ENCODE measurements around the gene FKBP1A.
"Not testable (repeated sequence)": the region's sequence is repeated elsewhere in the genome, so short reads cannot be mapped to it uniquely, and the experiment has no call there.

FKBP1A gene

GRCh38 chr20:1345030-1345755 lies 47.7 kb downstream of the FKBP1A start:
- no peak for DNase-seq (ENCODE audit: low read depth)
- no peak for TF ChIP-seq CTCF (conservative IDR thresholded peaks at IDR 0.05; ENCODE audit: control insufficient read depth, insufficient read depth, low read depth, low read length)
- no peak overlapping the region for H3K4me3 ChIP-seq (ENCODE audit: control insufficient read depth, low read depth, low read length)

GRCh38 chr20:1343446-1344124 lies 49.3 kb downstream of the FKBP1A start:
- DNase-seq (ENCODE audit: low read depth); H3K4me3 ChIP-seq (ENCODE audit: control insufficient read depth, low read depth, low read length): not testable (repeated sequence)

DNA sequence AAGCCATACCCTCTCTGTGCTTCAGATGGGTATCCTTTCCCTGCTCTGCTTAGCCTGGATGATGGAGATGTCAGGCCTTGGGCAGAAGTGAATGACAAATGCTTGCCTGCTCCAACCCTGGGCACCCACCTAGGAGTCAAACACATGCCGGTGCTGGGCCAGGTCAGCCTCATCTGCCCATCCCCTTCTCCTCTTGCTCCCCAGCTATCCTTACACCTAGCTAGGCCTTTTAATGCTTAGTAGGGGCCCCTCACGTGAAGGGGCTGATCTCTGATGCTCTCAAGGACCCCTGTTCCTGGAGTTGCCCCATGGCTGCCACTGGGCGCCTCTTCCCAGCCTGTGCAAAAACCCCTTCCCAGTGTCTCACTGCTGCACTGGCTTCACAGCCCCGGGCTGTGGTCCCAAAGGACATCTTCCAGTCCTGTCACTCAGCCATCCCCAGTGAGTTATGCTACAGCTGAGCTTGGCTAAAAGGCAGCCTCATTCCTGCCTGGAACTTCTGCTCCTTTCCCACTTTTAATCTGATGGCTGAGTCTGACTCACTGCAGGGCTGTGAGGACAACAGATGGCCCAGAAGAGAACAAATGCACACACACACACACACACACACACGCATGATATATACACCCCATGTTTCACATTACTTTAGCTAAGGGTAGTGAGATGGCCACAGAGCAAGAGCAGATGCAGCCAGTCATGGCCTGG lies 51.1 kb downstream of the FKBP1A start:
- TF ChIP-seq CTCF (conservative IDR thresholded peaks at IDR 0.05; ENCODE audit: control insufficient read depth, insufficient read depth, low read depth, low read length) = no peak
- DNase-seq (ENCODE audit: low read depth) = peak; percentile 75
- no peak overlapping the region for H3K4me3 ChIP-seq (ENCODE audit: control insufficient read depth, low read depth, low read length)

- DNase-seq (ENCODE audit: low read depth) = no peak
Measured at GRCh38 chr20:1338801-1339200, 54.1 kb downstream of the FKBP1A start.

GRCh38 chr20:1338096-1338495 lies 54.8 kb downstream of the FKBP1A start:
- no peak for DNase-seq (ENCODE audit: low read depth)
- TF ChIP-seq CTCF (conservative IDR thresholded peaks at IDR 0.05; ENCODE audit: control insufficient read depth, insufficient read depth, low read depth, low read length) = no peak
- H3K4me3 ChIP-seq (ENCODE audit: control insufficient read depth, low read depth, low read length) = no peak overlapping the region

More at GRCh38 chr20:1338801-1339200, 54.1 kb downstream of the FKBP1A start:
- H3K4me3 ChIP-seq (ENCODE audit: control insufficient read depth, low read depth, low read length) = no peak overlapping the region
- no peak for TF ChIP-seq CTCF (conservative IDR thresholded peaks at IDR 0.05; ENCODE audit: control insufficient read depth, insufficient read depth, low read depth, low read length)

- no peak for TF ChIP-seq CTCF (conservative IDR thresholded peaks at IDR 0.05; ENCODE audit: control insufficient read depth, insufficient read depth, low read depth, low read length)
- no peak overlapping the region for H3K4me3 ChIP-seq (ENCODE audit: control insufficient read depth, low read depth, low read length)
- no peak for DNase-seq (ENCODE audit: low read depth)
Measured at GRCh38 chr20:1337441-1337840, 55.4 kb downstream of the FKBP1A start.

Data from fibroblast of mammary gland (primary cell).